DOHH2 (cell line): ENCODE results near the gene EVL.

ENCODE experiments used
- H3F3A ChIP-seq: fragments of 200-600 bp; sonication (generic), shearing (Covaris generic); 2 replicates; pipeline ENCODE4 v1.6.0; 2016; ENCODE audit warnings: antibody characterized with exemption, mild to moderate bottlenecking; ENCODE audit not compliant: control insufficient read depth, insufficient read depth
- H3K27ac ChIP-seq: fragments of 200-600 bp; sonication (generic); 2 replicates; pipeline ENCODE4 v1.5.1; 2014; ENCODE audit warnings: low read depth, mild to moderate bottlenecking, low read length, moderate library complexity
- H3K27me3 ChIP-seq: fragments of 200-600 bp; sonication (generic); 2 replicates; pipeline ENCODE4 v1.6.1; 2014; ENCODE audit warnings: mild to moderate bottlenecking, low read length, mixed read lengths; ENCODE audit not compliant: control insufficient read depth
- H3K36me3 ChIP-seq: fragments of 200-600 bp; sonication (generic); 2 replicates; pipeline ENCODE4 v1.6.1; 2014; ENCODE audit warnings: mild to moderate bottlenecking, low read length, moderate library complexity, mixed read lengths; ENCODE audit not compliant: control insufficient read depth
- H3K4me1 ChIP-seq: fragments of 200-600 bp; sonication (generic); 2 replicates; pipeline ENCODE4 v1.6.1; 2014; ENCODE audit warnings: mild to moderate bottlenecking, low read length, mixed read lengths; ENCODE audit not compliant: control insufficient read depth
- H3K4me2 ChIP-seq: fragments of 200-600 bp; sonication (generic); 2 replicates; pipeline ENCODE4 v1.6.0; 2014; ENCODE audit warnings: mild to moderate bottlenecking, low read length, moderate library complexity
- H3K4me3 ChIP-seq: fragments of 200-600 bp; sonication (generic); 2 replicates; pipeline ENCODE4 v1.5.1; 2014; ENCODE audit warnings: mild to moderate bottlenecking, low read length, mixed read lengths
- H3K79me2 ChIP-seq: fragments of 200-600 bp; sonication (generic); 2 replicates; pipeline ENCODE4 v1.6.1; 2014; ENCODE audit warnings: mild to moderate bottlenecking, low read length, mixed read lengths; ENCODE audit not compliant: control insufficient read depth
- H3K9me2 ChIP-seq: fragments of 200-600 bp; sonication (generic); replicated peaks from 2 replicates; pipeline ENCODE4 v1.6.1; 2014; ENCODE audit warnings: mild to moderate bottlenecking, low read length, mixed read lengths; ENCODE audit not compliant: control insufficient read depth
- H3K9me3 ChIP-seq: fragments of 200-600 bp; sonication (generic); 2 replicates; pipeline ENCODE4 v1.6.1; 2014; ENCODE audit warnings: antibody characterized with exemption, low read length, mixed read lengths; ENCODE audit not compliant: control insufficient read depth, insufficient read depth
- H4K20me1 ChIP-seq: fragments of 200-600 bp; sonication (generic); 2 replicates; pipeline ENCODE4 v1.6.0; 2014; ENCODE audit warnings: low read depth, mild to moderate bottlenecking, antibody characterized with exemption, low read length, moderate library complexity; ENCODE audit not compliant: control insufficient read depth, insufficient read depth
- EZH2phosphoT487 ChIP-seq: fragments of 200-600 bp; sonication (generic); IDR thresholded peaks from 2 replicates; pipeline ENCODE4 v1.6.1; 2017; ENCODE audit warnings: borderline replicate concordance, mild to moderate bottlenecking, antibody characterized with exemption, low read length, moderate library complexity, mixed read lengths
- TF ChIP-seq, protein P1 (sequence below): fragments of 200-600 bp; sonication (generic); IDR thresholded peaks from one replicate; pipeline ENCODE4 v1.5.1; 2014; ENCODE audit warnings: antibody characterized with exemption, mild to moderate bottlenecking, low read depth, low read length; ENCODE audit not compliant: poor library complexity, severe bottlenecking

Gene EVL

DNA sequence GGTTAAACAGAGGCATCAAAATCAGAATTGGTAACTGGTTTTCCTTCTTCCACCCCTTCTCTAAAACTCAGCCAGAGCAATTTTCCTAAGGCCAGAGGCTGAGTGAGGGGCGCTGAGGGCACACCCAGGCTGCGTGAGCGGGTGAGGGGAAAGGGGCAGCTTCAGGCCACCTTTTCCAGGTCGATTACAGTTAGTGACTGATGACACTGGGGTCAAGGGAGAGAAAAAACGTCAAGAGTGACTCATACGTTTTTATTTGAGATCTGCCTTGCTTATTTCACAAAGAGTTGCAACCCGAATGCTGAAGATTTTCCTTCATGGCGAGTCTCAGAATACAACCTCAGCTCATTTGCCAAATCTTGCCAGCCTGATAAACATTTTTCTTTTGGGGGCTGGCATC is 46.7 kb upstream of the EVL start:
- Histone ChIP-seq H4K20me1 (no peaks in the 10 kb centered on the region), H3K27ac (no peak overlapping the region), H3K4me1 (0 out of 2 replicates have a peak, but pooled peaks cover 7% of the 10 kb centered on the region), H3K9me3 (no peaks in the 10 kb centered on the region), H3K9me2 (no peaks in the 10 kb centered on the region), H3K27me3 (no peaks in the 10 kb centered on the region), H3K36me3 (no peaks in the 10 kb centered on the region), H3F3A (no peaks in the 10 kb centered on the region), H3K79me2 (no peaks in the 10 kb centered on the region), H3K4me2 (no peak overlapping the region), H3K4me3 (no peak overlapping the region)
- TF ChIP-seq EZH2phosphoT487: no peak
- TF ChIP-seq, protein P1, sequence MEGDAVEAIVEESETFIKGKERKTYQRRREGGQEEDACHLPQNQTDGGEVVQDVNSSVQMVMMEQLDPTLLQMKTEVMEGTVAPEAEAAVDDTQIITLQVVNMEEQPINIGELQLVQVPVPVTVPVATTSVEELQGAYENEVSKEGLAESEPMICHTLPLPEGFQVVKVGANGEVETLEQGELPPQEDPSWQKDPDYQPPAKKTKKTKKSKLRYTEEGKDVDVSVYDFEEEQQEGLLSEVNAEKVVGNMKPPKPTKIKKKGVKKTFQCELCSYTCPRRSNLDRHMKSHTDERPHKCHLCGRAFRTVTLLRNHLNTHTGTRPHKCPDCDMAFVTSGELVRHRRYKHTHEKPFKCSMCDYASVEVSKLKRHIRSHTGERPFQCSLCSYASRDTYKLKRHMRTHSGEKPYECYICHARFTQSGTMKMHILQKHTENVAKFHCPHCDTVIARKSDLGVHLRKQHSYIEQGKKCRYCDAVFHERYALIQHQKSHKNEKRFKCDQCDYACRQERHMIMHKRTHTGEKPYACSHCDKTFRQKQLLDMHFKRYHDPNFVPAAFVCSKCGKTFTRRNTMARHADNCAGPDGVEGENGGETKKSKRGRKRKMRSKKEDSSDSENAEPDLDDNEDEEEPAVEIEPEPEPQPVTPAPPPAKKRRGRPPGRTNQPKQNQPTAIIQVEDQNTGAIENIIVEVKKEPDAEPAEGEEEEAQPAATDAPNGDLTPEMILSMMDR: no peak

DNA sequence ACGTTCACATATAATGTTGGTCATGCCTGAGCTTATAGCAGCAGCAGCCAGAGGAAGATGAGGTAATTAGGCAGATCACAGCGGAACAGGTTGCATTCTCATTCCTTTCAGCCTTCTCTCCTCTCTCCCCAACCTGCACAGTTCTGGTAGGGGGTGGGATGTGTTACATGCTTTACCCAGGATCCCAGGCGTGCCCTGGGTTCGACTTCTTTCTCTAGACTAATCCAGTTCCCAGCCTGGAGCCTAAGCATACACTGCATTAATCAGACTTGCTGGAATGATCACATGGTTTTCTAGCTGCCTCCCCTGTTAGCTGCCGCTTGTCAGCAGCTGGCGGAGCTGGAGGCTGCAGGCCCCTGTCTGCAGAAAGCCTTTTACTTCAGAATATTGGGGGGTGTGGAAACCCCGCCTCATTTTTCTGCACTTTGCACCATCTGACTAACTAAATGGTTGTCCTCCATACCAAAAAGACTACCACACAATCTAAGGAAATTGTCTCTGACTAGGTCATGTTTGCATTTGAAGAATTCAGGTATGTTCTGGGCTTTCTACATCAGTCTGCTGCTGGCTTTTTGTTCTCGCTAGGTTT is 46.0 kb upstream of the EVL start:
- H3K4me2 ChIP-seq: no peak overlapping the region

DNA sequence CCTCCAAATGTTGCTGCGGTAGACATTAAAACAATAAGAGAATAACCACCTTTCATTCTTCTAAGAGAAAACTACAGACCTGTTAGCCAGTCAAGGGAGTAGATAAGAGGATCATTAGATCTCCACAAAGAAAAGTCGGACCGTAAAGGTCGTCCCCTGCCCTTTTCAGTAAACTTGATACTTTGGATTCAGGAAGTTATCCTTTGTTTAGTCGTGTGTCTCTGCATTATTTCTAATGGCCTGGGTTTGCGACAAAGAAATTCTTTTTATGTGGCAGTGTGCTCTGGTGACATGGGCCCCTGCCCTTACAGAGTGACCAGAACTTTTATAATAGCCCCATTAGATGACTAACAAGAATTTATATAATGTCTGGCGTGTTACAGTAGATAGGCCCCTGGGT is 44.6 kb upstream of the EVL start:
- no peak overlapping the region for H3K4me2 ChIP-seq
- no peaks in the 10 kb centered on the region for H3K27me3 ChIP-seq
- no peaks in the 10 kb centered on the region for H4K20me1 ChIP-seq
- TF ChIP-seq EZH2phosphoT487: no peak
- TF ChIP-seq, protein P1: no peak
- H3K27ac ChIP-seq: no peak overlapping the region
- H3K36me3 ChIP-seq: no peaks in the 10 kb centered on the region
- H3K4me1 ChIP-seq: no peaks in the 10 kb centered on the region
- no peak overlapping the region for H3K4me3 ChIP-seq
- H3K79me2 ChIP-seq: no peaks in the 10 kb centered on the region
- H3F3A ChIP-seq: no peaks in the 10 kb centered on the region
- no peaks in the 10 kb centered on the region for H3K9me3 ChIP-seq
- no peaks in the 10 kb centered on the region for H3K9me2 ChIP-seq

More for the DNA sequence above, 46.0 kb upstream of the EVL start:
- Histone ChIP-seq H3K27me3 (no peaks in the 10 kb centered on the region), H3K9me2 (no peaks in the 10 kb centered on the region), H3K79me2 (no peaks in the 10 kb centered on the region), H3K27ac (no peak overlapping the region), H3K4me3 (no peak overlapping the region), H4K20me1 (no peaks in the 10 kb centered on the region), H3K4me1 (0 out of 2 replicates have a peak, but pooled peaks cover 7% of the 10 kb centered on the region), H3K36me3 (no peaks in the 10 kb centered on the region), H3F3A (no peaks in the 10 kb centered on the region), H3K9me3 (no peaks in the 10 kb centered on the region)
- TF ChIP-seq EZH2phosphoT487: no peak
- TF ChIP-seq, protein P1: no peak
